IPS-18a (cell line): ENCODE data around the gene SLN.

Source experiments
- H3K27ac ChIP-seq: one replicate; pipeline ENCODE4 v1.5.1; 2013; ENCODE audit warnings: low read length
- H3K27me3 ChIP-seq: one replicate; pipeline ENCODE4 v1.6.1; 2013; ENCODE audit warnings: mild to moderate bottlenecking, low read length; ENCODE audit not compliant: control insufficient read depth, insufficient read depth
- H3K36me3 ChIP-seq: one replicate; pipeline ENCODE4 v1.6.1; 2013; ENCODE audit warnings: low read depth, low read length; ENCODE audit not compliant: control insufficient read depth
- H3K4me1 ChIP-seq: one replicate; pipeline ENCODE4 v1.6.1; 2013; ENCODE audit warnings: low read depth, low read length; ENCODE audit not compliant: control insufficient read depth
- H3K4me3 ChIP-seq: one replicate; pipeline ENCODE4 v1.5.1; 2013; ENCODE audit warnings: low read length
- H3K9ac ChIP-seq: one replicate; pipeline ENCODE4 v1.6.1; 2013; ENCODE audit warnings: mild to moderate bottlenecking, low read length, moderate library complexity
- H3K9me3 ChIP-seq: one replicate; pipeline ENCODE4 v1.6.1; 2013; ENCODE audit warnings: low read depth, low read length; ENCODE audit not compliant: control insufficient read depth

The SLN gene

GRCh38 chr11:107741044-107741823 lies 29.4 kb upstream of the SLN start:
- Histone ChIP-seq H3K4me3 (no peak overlapping the region), H3K36me3 (no peaks in the 10 kb centered on the region), H3K9me3 (no peaks in the 10 kb centered on the region), H3K27me3 (no peaks in the 10 kb centered on the region), H3K9ac (no peak overlapping the region), H3K4me1 (no peaks in the 10 kb centered on the region), H3K27ac (no peak overlapping the region)

- H3K27ac ChIP-seq = no peak overlapping the region
- H3K4me3 ChIP-seq = no peak overlapping the region
- no peaks in the 10 kb centered on the region for H3K4me1 ChIP-seq
- H3K9me3 ChIP-seq = no peaks in the 10 kb centered on the region
- H3K9ac ChIP-seq = no peak overlapping the region
- no peaks in the 10 kb centered on the region for H3K27me3 ChIP-seq
- no peaks in the 10 kb centered on the region for H3K36me3 ChIP-seq
Measured at GRCh38 chr11:107740271-107740670, 28.4 kb upstream of the SLN start.

- Histone ChIP-seq H3K4me3 (no peak overlapping the region), H3K9ac (no peak overlapping the region), H3K27me3 (no peaks in the 10 kb centered on the region), H3K9me3 (no peaks in the 10 kb centered on the region), H3K4me1 (no peaks in the 10 kb centered on the region), H3K27ac (no peak overlapping the region), H3K36me3 (no peaks in the 10 kb centered on the region)
Measured at GRCh38 chr11:107736546-107736945, 24.7 kb upstream of the SLN start.

GRCh38 chr11:107733518-107733917 lies 21.7 kb upstream of the SLN start:
- Histone ChIP-seq H3K36me3 (no peaks in the 10 kb centered on the region), H3K27me3 (no peaks in the 10 kb centered on the region), H3K9me3 (no peaks in the 10 kb centered on the region), H3K9ac (no peak overlapping the region), H3K4me1 (no peaks in the 10 kb centered on the region), H3K4me3 (no peak overlapping the region), H3K27ac (no peak overlapping the region)

GRCh38 chr11:107732689-107733051 lies 20.8 kb upstream of the SLN start:
- no peaks in the 10 kb centered on the region for H3K36me3 ChIP-seq
- no peaks in the 10 kb centered on the region for H3K9me3 ChIP-seq
- no peaks in the 10 kb centered on the region for H3K27me3 ChIP-seq
- H3K27ac ChIP-seq = no peak overlapping the region
- H3K4me3 ChIP-seq = no peak overlapping the region
- no peak overlapping the region for H3K9ac ChIP-seq
- H3K4me1 ChIP-seq = no peaks in the 10 kb centered on the region

GRCh38 chr11:107731941-107732688 lies 20.3 kb upstream of the SLN start:
- Histone ChIP-seq H3K4me3 (no peak overlapping the region), H3K9me3 (no peaks in the 10 kb centered on the region), H3K27ac (no peak overlapping the region), H3K9ac (no peak overlapping the region), H3K4me1 (no peaks in the 10 kb centered on the region), H3K27me3 (no peaks in the 10 kb centered on the region), H3K36me3 (no peaks in the 10 kb centered on the region)

- no peak overlapping the region for H3K27ac ChIP-seq
- no peaks in the 10 kb centered on the region for H3K4me1 ChIP-seq
- H3K4me3 ChIP-seq = no peak overlapping the region
Measured at GRCh38 chr11:107722662-107723061, 10.8 kb upstream of the SLN start.

GRCh38 chr11:107721207-107721606 lies 9.4 kb upstream of the SLN start:
- H3K27me3 ChIP-seq = no peaks in the 10 kb centered on the region
- no peaks in the 10 kb centered on the region for H3K36me3 ChIP-seq
- H3K9ac ChIP-seq = no peak overlapping the region
- H3K9me3 ChIP-seq = no peaks in the 10 kb centered on the region
- H3K27ac ChIP-seq = no peak overlapping the region
- H3K4me3 ChIP-seq = no peak overlapping the region
- H3K4me1 ChIP-seq = no peaks in the 10 kb centered on the region

More at GRCh38 chr11:107722662-107723061, 10.8 kb upstream of the SLN start:
- no peaks in the 10 kb centered on the region for H3K9me3 ChIP-seq
- no peaks in the 10 kb centered on the region for H3K36me3 ChIP-seq
- H3K9ac ChIP-seq = no peak overlapping the region
- no peaks in the 10 kb centered on the region for H3K27me3 ChIP-seq

GRCh38 chr11:107720303-107720774 lies 8.5 kb upstream of the SLN start:
- H3K27ac ChIP-seq = no peak overlapping the region
- no peaks in the 10 kb centered on the region for H3K9me3 ChIP-seq
- no peaks in the 10 kb centered on the region for H3K36me3 ChIP-seq
- H3K9ac ChIP-seq = no peak overlapping the region
- H3K4me1 ChIP-seq = no peaks in the 10 kb centered on the region
- H3K27me3 ChIP-seq = no peaks in the 10 kb centered on the region
- no peak overlapping the region for H3K4me3 ChIP-seq

- no peaks in the 10 kb centered on the region for H3K36me3 ChIP-seq
- no peak overlapping the region for H3K4me3 ChIP-seq
- H3K9ac ChIP-seq = no peak overlapping the region
- no peak overlapping the region for H3K27ac ChIP-seq
- no peaks in the 10 kb centered on the region for H3K9me3 ChIP-seq
- no peaks in the 10 kb centered on the region for H3K27me3 ChIP-seq
- H3K4me1 ChIP-seq = no peaks in the 10 kb centered on the region
Measured at GRCh38 chr11:107719557-107720302, 7.9 kb upstream of the SLN start.

GRCh38 chr11:107719073-107719472 lies 7.2 kb upstream of the SLN start:
- Histone ChIP-seq H3K9me3 (no peaks in the 10 kb centered on the region), H3K4me3 (no peak overlapping the region), H3K27ac (no peak overlapping the region), H3K36me3 (no peaks in the 10 kb centered on the region), H3K9ac (no peak overlapping the region), H3K27me3 (no peaks in the 10 kb centered on the region), H3K4me1 (no peaks in the 10 kb centered on the region)
